IPS-18c (cell line): ENCODE data around the gene PPP2R2D.

Experiments used
- H3K4me3 ChIP-seq: 2 replicates; pipeline ENCODE4 v1.7.0; 2013; ENCODE audit warnings: low read depth, mild to moderate bottlenecking, low read length, moderate library complexity; ENCODE audit not compliant: insufficient read depth
- H3K9me3 ChIP-seq: one replicate; pipeline ENCODE4 v1.6.1; 2013; ENCODE audit warnings: mild to moderate bottlenecking, low read length, moderate library complexity; ENCODE audit not compliant: control insufficient read depth, insufficient read depth

Gene PPP2R2D

DNA sequence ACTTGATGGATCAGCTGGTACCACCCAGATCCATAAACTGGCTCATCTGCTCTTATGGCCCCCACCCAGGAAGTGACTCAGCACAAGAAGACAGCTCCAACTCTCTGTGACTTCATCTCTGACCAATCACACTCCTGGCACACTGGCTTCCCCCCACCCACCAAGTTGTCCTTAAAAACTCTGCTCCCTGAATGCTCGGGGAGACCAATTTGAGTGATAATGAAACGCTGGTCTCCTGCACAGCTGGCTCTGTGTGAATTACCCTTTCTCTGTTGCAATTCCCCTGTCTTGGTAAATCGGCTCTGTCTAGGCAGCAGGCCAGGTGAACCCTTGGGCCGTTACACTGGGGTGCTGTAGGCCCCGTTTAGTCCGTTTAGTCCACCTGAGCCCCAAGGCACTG lies 104.3 kb downstream of the PPP2R2D start:
- Histone ChIP-seq H3K9me3 (peaks cover 5% of the 10 kb centered on the region), H3K4me3 (no peak overlapping the region)

DNA sequence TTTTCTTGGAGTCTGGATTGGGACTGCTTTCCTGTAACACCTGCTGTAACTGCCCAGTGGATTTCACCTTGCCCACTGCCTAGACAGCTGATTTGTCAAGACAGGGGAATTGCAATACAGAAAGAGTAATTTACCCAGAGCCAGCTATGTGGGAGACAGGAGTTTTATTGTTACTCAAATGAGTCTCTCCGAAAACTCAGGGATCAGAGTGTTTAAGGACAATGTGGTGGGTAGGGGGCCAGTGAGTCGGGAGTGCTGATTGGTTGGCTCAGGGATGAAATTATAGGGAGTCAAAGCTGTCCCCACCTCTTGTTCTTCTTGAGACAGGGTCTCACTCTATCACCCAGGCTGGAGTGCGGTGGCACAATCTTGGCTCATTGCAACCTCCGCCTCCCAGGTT lies 106.2 kb downstream of the PPP2R2D start:
- H3K9me3 ChIP-seq, result peaks cover 5% of the 10 kb centered on the region
- H3K4me3 ChIP-seq, result no peak overlapping the region

DNA sequence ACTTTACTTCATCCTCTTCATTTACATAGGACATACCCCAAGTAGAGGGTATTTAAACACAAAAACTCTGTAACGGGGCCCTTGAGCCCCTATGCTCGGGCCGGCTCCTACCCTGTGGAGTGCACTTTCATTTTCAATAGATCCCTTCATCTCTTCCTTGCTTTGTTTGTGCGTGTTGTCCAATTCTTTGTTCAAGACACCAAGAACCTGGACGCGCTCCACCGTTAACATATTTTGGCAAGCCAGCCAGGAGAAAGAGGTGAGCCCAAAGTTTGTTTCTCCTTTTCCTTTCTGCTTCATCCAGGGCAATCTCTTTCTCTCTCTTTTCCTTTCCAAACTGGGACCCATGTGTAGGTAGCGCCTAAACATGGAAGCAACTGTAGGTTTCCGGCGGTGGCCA lies 106.9 kb downstream of the PPP2R2D start:
- peaks cover 5% of the 10 kb centered on the region for H3K9me3 ChIP-seq
- no peak overlapping the region for H3K4me3 ChIP-seq
